B cell (primary cell): ENCODE data around the gene ATP5ME. TPM values are rescaled to one million over a fixed set of nuclear protein-coding genes. Genes with fewer than 3 reads are reported as not detected.

Source experiments
- ATAC-seq: fragments of 200-7000 bp; cut with Tn5 transposase; one replicate; pipeline ENCODE4 v1.10.0; 2021; ENCODE audit warnings: low read depth, mild to moderate bottlenecking, moderate number of reproducible peaks, moderate library complexity
- CTCF ChIA-PET: fragments of 350-600 bp; sonication (Branson Sonifier 250); formaldehyde crosslinking; loops from one replicate; lab custom pipeline; 2021; ENCODE audit warnings: antibody characterized with exemption, inconsistent platforms; lab: Charles Lee
- POLR2A ChIA-PET: fragments of 350-600 bp; sonication (Branson Sonifier 250); formaldehyde crosslinking; loops from one replicate; lab custom pipeline; 2021; ENCODE audit warnings: antibody characterized with exemption; lab: Charles Lee
- DNase-seq: peaks from one replicate; pipeline ENCODE4 v3.0.0; 2013
- H2AFZ ChIP-seq: 2 replicates; pipeline ENCODE4 v1.6.1; 2012; ENCODE audit warnings: mild to moderate bottlenecking, low read depth, low read length; ENCODE audit not compliant: insufficient read depth, poor library complexity, severe bottlenecking
- H3K27ac ChIP-seq, 2 donors: 1 replicate in 1 of 2; 2 replicates in 1 of 2; pipeline ENCODE4 v1.5.1; 2012 to 2013; ENCODE audit warnings: low read length in 2 of 2, mild to moderate bottlenecking in 2 of 2, moderate library complexity in 1 of 2
- H3K27me3 ChIP-seq, 4 experiments: fragments of 200-600 bp in 1 of 4; sonication (generic) in 1 of 4; replicated peaks in 1 of 4; 1 replicate in 2 of 4; 2 replicates in 2 of 4; pipeline versions ENCODE4 v1.6.1 to v1.7.0; 2013 to 2016; ENCODE audit warnings: low read length in 3 of 4, mild to moderate bottlenecking in 2 of 4, mixed read lengths in 1 of 4, moderate library complexity in 1 of 4; ENCODE audit not compliant: insufficient read depth in 4 of 4, control insufficient read depth in 3 of 4; ENCODE audit errors: control extremely low read depth in 1 of 4
- H3K36me3 ChIP-seq, 2 experiments: replicated peaks in 1 of 2; 1 replicate in 1 of 2; 2 replicates in 1 of 2; pipeline versions ENCODE4 v1.6.1 to v1.7.1; 2013; ENCODE audit warnings: low read length in 1 of 2; ENCODE audit not compliant: insufficient read depth in 2 of 2, control insufficient read depth in 1 of 2; ENCODE audit errors: control extremely low read depth in 1 of 2, extremely low read depth in 1 of 2
- H3K4me1 ChIP-seq, 2 donors: fragments of 200-600 bp in 1 of 2; sonication (generic) in 1 of 2; 1 replicate in 1 of 2; 2 replicates in 1 of 2; pipeline versions ENCODE4 v1.5.1 to v1.6.1; 2013 to 2017; ENCODE audit warnings: low read length in 2 of 2; ENCODE audit not compliant: control insufficient read depth in 2 of 2, insufficient read depth in 2 of 2
- H3K4me2 ChIP-seq: replicated peaks from 2 replicates; pipeline ENCODE3; 2012; ENCODE audit warnings: mild to moderate bottlenecking, low read depth, low read length; ENCODE audit not compliant: poor library complexity, severe bottlenecking
- H3K4me3 ChIP-seq, 5 experiments: fragments of 200-600 bp in 1 of 5; sonication (generic) in 1 of 5; 1 replicate in 3 of 5; 2 replicates in 2 of 5; pipeline versions ENCODE4 v1.5.1 to v1.7.0; 2011 to 2016; ENCODE audit warnings: low read length in 4 of 5, mild to moderate bottlenecking in 4 of 5, low read depth in 2 of 5, control low read depth in 1 of 5, moderate library complexity in 1 of 5; ENCODE audit not compliant: insufficient read depth in 1 of 5; ENCODE audit errors: control extremely low read depth in 1 of 5, extremely low read depth in 1 of 5
- H3K79me2 ChIP-seq: fragments of 200-600 bp; sonication (generic); one replicate; pipeline ENCODE4 v1.6.0; 2016; ENCODE audit warnings: low read length; ENCODE audit not compliant: control insufficient read depth, insufficient read depth
- H3K9ac ChIP-seq: fragments of 200-600 bp; sonication (generic); 2 replicates; pipeline ENCODE4 v1.6.1; 2017; ENCODE audit warnings: mild to moderate bottlenecking, low read length, moderate library complexity
- H3K9me3 ChIP-seq, 3 donors: one replicate each; pipeline versions ENCODE4 v1.6.1 to v1.7.1; 2013; ENCODE audit warnings: low read length in 2 of 3; ENCODE audit not compliant: control insufficient read depth in 2 of 3, insufficient read depth in 1 of 3; ENCODE audit errors: control extremely low read depth in 1 of 3
- H4K20me1 ChIP-seq: 2 replicates; pipeline ENCODE4 v1.6.0; 2012; ENCODE audit warnings: mild to moderate bottlenecking, low read length; ENCODE audit not compliant: insufficient read depth, control insufficient read depth, poor library complexity, severe bottlenecking
- H3K27ac Mint-ChIP-seq: one replicate; pipeline ENCODE4 v1.8.0; 2021; ENCODE audit warnings: mixed read lengths
- H3K27me3 Mint-ChIP-seq: one replicate; pipeline ENCODE4 v1.8.0; 2021; ENCODE audit warnings: mixed read lengths
- H3K4me1 Mint-ChIP-seq: one replicate; pipeline ENCODE4 v1.8.0; 2021; ENCODE audit warnings: mixed read lengths
- H3K4me3 Mint-ChIP-seq: one replicate; pipeline ENCODE4 v1.8.0; 2021; ENCODE audit warnings: mixed read lengths
- H3K9me3 Mint-ChIP-seq: one replicate; pipeline ENCODE4 v1.8.0; 2022; ENCODE audit warnings: mixed read lengths; ENCODE audit not compliant: insufficient read depth
- EZH2 ChIP-seq: IDR thresholded peaks from 2 replicates; pipeline ENCODE4 v1.6.1; 2012; ENCODE audit warnings: borderline replicate concordance, low read depth, mild to moderate bottlenecking, moderate library complexity, low read length; ENCODE audit not compliant: insufficient read depth, poor library complexity, severe bottlenecking
- WGBS: methylation state at CpG from one replicate; pipeline ENCODE4 v1.1.5; 2013; ENCODE audit warnings: missing lambda C conversion rate; ENCODE audit not compliant: insufficient coverage; 5-methylcytosine and 5-hydroxymethylcytosine counted together
- intact Hi-C: fragments of 100-400 bp; cut with micrococcal nuclease; formaldehyde crosslinking; loops from one replicate; pipeline ENCODE4 v1.10.0; 2022
- polyA plus RNA-seq: library from polyadenylated mRNA; depleted of rRNA; stranded (reverse); fragments of >200 nt; gene quantifications from 2 replicates; pipeline ENCODE4 v1.2.3, GENCODE V29; 2012
- total RNA-seq, 2 donors: library from RNA; stranded (reverse); fragments of 120-200 nt in 1 of 2; gene quantifications; 1 replicate in 1 of 2; 2 replicates in 1 of 2; pipeline versions ENCODE4 v1.2.3 to v1.2.4, GENCODE V29; 2013 to 2022
- TF ChIP-seq, protein P1 (sequence below): fragments of 200-600 bp; IDR thresholded peaks from one replicate; pipeline ENCODE4 v1.8.0; 2022; ENCODE audit warnings: antibody characterized with exemption, mild to moderate bottlenecking

The ATP5ME gene
- total and polyA plus RNA-seq, 2 donors (not counting 1 experiment from before 2014, with no cell fraction given): 129 to 153 TPM

DNA sequence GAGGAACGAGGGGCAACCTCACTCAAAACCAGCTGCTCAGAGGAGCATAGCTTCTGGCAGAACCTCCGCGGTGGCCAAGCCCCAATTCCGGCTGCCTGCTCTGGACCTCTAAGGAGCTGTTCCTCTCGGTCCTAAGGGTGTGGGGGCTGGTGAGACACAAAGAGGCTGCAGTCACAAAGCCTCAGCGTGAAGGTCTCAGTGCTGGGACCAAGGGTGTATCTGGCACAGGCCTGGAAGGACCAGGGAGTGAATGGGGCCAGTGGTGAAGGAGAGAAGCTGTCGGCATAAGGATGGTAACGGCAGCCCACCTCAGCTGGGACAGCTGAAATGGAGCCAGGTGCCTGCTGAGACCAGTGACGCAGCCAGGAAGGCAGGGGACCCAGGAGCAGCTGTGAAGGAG, 43.4 kb downstream of the ATP5ME start:
- H3K36me3 ChIP-seq: no peaks in the 10 kb centered on the region
- TF ChIP-seq, protein P1, sequence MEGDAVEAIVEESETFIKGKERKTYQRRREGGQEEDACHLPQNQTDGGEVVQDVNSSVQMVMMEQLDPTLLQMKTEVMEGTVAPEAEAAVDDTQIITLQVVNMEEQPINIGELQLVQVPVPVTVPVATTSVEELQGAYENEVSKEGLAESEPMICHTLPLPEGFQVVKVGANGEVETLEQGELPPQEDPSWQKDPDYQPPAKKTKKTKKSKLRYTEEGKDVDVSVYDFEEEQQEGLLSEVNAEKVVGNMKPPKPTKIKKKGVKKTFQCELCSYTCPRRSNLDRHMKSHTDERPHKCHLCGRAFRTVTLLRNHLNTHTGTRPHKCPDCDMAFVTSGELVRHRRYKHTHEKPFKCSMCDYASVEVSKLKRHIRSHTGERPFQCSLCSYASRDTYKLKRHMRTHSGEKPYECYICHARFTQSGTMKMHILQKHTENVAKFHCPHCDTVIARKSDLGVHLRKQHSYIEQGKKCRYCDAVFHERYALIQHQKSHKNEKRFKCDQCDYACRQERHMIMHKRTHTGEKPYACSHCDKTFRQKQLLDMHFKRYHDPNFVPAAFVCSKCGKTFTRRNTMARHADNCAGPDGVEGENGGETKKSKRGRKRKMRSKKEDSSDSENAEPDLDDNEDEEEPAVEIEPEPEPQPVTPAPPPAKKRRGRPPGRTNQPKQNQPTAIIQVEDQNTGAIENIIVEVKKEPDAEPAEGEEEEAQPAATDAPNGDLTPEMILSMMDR: no peak
- no peak for TF ChIP-seq EZH2
- Mint-ChIP-seq H3K27me3 (no peaks in the 10 kb centered on the region), H3K4me3 (no peak overlapping the region), H3K4me1 (no peaks in the 10 kb centered on the region), H3K27ac (no peak overlapping the region), H3K9me3 (no peaks in the 10 kb centered on the region)
- no peak overlapping the region for H2AFZ ChIP-seq
- WGBS: 82% methylated on average over 9 of the region's 9 CpGs
- ChIA-PET CTCF (interaction anchor here (1.2 kb wide), 1 partner anchor 13 kb away, joined by 3 read pairs; no protein-coding TSS in a partner anchor), POLR2A (no interaction called here)
- peaks cover 0 to 25% (median 3%) of the 10 kb centered on the region in 3 donors for H3K9me3 ChIP-seq
- no peaks in the 10 kb centered on the region for H4K20me1 ChIP-seq
- no peak overlapping the region for H3K4me2 ChIP-seq
- no peaks in the 10 kb centered on the region for H3K27me3 ChIP-seq
- DNase-seq: no peak
- intact Hi-C loops: no loop called here
- H3K4me1 ChIP-seq: no peaks in the 10 kb centered on the region
- no peaks in the 10 kb centered on the region for H3K79me2 ChIP-seq
- no peak overlapping the region for H3K4me3 ChIP-seq
- H3K9ac ChIP-seq: no peak overlapping the region
- no peak for ATAC-seq
- H3K27ac ChIP-seq: no peak overlapping the region

DNA sequence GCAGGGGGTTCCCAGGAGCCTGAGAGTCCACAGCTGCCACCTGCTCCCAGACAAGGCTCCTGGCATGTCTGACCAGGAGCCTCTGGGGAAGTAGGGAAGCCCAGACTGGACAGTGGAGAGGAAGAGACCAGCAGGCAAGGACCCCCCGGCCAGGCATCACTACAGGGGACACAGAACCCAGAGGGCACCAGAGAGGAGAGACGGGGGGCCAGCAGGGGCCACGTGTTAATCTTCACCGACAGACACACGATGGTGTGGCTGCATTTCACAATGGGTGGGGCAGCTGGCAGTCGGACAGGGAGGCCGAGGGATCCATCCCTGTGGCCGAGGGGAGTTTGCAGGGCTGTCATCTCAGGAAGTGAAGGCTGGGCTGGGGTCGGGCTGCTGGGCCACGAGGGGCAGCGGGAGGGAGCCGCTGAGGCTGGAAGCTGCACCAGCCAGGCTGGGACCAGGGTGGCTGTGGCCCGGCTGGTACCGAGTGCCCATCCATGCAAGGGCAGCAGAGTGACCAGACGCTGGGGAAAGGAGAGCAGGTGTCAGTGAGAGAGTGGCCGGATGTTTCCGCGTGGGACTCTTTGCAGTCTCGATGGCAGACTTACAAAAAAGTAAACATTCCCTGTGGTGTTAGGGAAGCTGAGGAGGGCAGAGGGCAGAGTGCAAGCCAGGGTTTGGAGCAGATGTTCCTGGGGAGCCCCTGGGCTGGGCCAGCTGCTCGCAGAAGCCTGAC, 44.0 kb downstream of the ATP5ME start:
- CTCF ChIA-PET: interaction anchor here (1.2 kb wide), 1 partner anchor 14 kb away, joined by 3 read pairs; no protein-coding TSS in a partner anchor
- H3K9me3 ChIP-seq: peaks cover 0 to 24% (median 3%) of the 10 kb centered on the region in 3 donors
- ATAC-seq (no peak), DNase-seq (no peak)
- no peaks in the 10 kb centered on the region for H3K79me2 ChIP-seq
- Mint-ChIP-seq H3K9me3 (no peaks in the 10 kb centered on the region), H3K27me3 (no peaks in the 10 kb centered on the region), H3K27ac (no peak overlapping the region), H3K4me1 (no peaks in the 10 kb centered on the region), H3K4me3 (no peak overlapping the region)
- intact Hi-C loops: no loop called here
- H3K27ac ChIP-seq: no peak overlapping the region
- H3K27me3 ChIP-seq: no peaks in the 10 kb centered on the region
- H4K20me1 ChIP-seq: no peaks in the 10 kb centered on the region
- 86% methylated on average over 20 of the region's 20 CpGs for WGBS
- no peak overlapping the region for H3K9ac ChIP-seq
- TF ChIP-seq EZH2: no peak
- TF ChIP-seq, protein P1: no peak
- H3K4me1 ChIP-seq: no peaks in the 10 kb centered on the region
- H2AFZ ChIP-seq: no peak overlapping the region
- H3K4me2 ChIP-seq: no peak overlapping the region
- H3K4me3 ChIP-seq: no peak overlapping the region
- no peaks in the 10 kb centered on the region for H3K36me3 ChIP-seq
- POLR2A ChIA-PET: no interaction called here
